Measurements from ENCODE around the gene NIN.

DNA sequence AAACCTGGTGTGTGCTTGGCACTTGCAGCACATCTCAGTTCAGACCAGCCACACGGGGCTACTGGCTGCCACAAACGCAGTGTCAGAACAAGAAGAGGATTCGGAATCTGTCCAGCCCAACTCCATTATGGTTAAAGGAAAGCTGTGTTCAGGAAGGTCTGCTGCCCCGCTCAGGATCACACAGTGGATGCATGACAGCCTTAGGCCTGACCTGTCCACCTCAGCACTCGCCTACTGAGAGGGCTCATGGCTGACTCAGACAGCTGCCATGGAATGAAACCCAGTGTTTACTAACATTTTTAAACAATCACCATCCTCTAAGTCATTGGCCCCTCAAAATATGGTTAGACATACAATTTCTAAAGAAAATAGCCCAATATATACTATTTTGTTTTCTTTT, 5.6 kb upstream of the NIN start:
- TF ChIP-seq CTCF (IDR thresholded peaks at IDR 0.05; ENCODE audit: insufficient read depth, low read depth, low read length) (no peak), EZH2 (IDR thresholded peaks at IDR 0.05; ENCODE audit: insufficient read depth, low read length) (no peak)

Measured in astrocyte (in vitro differentiated cells and primary cell).